ENCODE results near the gene DCAF11.

Gene DCAF11

DNA sequence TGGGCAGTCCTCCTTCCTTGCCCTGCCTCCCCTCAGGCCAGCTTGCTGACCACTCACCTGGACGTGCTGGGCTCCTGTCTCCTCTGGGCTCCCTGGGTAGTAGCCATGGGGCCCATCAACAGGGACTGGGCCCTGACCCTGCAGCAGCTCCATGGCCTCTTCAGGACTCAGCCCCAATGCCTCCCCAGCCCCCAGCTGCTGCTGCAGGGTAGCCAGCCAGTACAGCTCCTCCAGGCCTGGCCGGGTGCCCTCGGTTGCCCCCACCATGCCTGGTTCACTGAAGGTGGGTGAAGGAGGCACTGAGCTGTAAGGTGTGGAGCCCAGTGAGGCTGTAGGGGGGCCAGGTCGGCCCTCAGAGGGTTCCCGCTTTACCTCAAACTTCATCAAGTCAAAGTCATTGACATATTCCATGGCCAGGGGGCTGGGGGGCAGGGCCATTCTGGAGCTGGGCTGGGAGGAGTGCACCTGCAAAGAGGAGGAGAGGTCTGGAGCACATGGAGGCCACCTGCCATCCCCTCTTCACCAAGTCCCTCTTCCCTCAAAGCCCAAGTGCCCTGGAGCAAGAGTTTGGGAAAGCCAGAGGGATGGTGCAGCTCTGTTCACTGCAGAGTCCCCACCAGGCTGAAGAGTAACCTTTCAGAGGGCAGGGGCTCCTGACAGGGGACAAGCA, 32.0 kb upstream of the DCAF11 start:
- no peak for ATAC-seq
- TF ChIP-seq ZNF565 (CRISPR knock-in tag; conservative IDR thresholded peaks at IDR 0.05; ENCODE audit: low read depth) (no peak), ARNTL (CRISPR knock-in tag; IDR thresholded peaks at IDR 0.05; ENCODE audit: borderline replicate concordance, low read depth) (no peak), ZFP3 (CRISPR knock-in tag; IDR thresholded peaks at IDR 0.05) (no peak), BACH2 (CRISPR knock-in tag; IDR thresholded peaks at IDR 0.05; ENCODE audit: borderline replicate concordance) (no peak), ZC3H10 (CRISPR knock-in tag; IDR thresholded peaks at IDR 0.05) (no peak), ZNF8 (CRISPR knock-in tag; IDR thresholded peaks at IDR 0.05) (no peak), SNAI2 (CRISPR knock-in tag; IDR thresholded peaks at IDR 0.05) (no peak), ZNF70 (CRISPR knock-in tag; IDR thresholded peaks at IDR 0.05) (no peak)
- TF ChIP-seq, protein P1, sequence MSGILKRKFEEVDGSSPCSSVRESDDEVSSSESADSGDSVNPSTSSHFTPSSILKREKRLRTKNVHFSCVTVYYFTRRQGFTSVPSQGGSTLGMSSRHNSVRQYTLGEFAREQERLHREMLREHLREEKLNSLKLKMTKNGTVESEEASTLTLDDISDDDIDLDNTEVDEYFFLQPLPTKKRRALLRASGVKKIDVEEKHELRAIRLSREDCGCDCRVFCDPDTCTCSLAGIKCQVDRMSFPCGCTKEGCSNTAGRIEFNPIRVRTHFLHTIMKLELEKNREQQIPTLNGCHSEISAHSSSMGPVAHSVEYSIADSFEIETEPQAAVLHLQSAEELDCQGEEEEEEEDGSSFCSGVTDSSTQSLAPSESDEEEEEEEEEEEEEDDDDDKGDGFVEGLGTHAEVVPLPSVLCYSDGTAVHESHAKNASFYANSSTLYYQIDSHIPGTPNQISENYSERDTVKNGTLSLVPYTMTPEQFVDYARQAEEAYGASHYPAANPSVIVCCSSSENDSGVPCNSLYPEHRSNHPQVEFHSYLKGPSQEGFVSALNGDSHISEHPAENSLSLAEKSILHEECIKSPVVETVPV (CRISPR knock-in tag; IDR thresholded peaks at IDR 0.05): no peak

DNA sequence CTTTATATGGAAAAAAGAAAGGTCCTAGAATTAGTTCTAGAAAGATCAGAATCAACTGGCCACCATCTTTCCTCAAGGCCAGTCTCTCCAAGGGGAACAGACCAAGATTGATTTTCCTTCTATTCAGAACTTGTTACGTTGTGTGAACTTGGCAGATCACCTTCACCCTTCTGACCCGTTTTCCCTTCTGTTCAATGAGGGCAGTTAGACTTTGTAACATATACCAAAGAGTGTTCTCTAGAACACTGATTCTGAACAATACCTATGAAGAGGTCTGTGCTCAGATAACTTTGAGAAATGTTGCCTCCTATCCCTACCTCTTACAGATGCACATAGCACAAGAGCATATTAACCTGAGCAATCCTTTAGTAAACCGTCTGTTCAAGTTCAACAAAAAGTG, 31.1 kb upstream of the DCAF11 start:
- no peak for ATAC-seq
- TF ChIP-seq ZNF70 (CRISPR knock-in tag; IDR thresholded peaks at IDR 0.05) (no peak), RARB (CRISPR knock-in tag; IDR thresholded peaks at IDR 0.05) (no peak), ZC3H10 (CRISPR knock-in tag; IDR thresholded peaks at IDR 0.05) (no peak), TOX (CRISPR knock-in tag; IDR thresholded peaks at IDR 0.05; ENCODE audit: borderline replicate concordance) (no peak)
- TF ChIP-seq, protein P1 (CRISPR knock-in tag; IDR thresholded peaks at IDR 0.05): no peak

DNA sequence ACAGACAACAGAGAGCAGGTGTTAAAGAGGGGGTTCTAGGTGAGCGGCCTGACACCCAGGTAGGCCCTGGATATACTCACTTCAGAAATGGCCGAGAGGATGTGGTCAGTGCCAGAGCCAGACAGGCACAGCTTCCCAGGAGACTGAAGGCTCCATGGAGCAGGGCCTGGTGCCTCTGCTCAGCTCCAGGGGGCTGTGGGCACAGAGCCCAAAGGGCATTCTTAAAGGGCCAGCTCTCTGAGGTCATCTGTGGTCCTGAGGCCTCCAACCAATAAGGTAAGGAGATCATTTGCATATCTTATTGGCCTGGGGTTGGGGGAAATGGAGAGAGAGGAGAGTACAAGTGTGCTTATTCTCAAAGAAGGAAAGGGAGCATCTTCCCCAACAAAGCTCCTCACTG, 30.1 kb upstream of the DCAF11 start:
- no peak for ATAC-seq
- TF ChIP-seq ISL1 (CRISPR knock-in tag; IDR thresholded peaks at IDR 0.05): no peak
- no peak for TF ChIP-seq ESRRG (CRISPR knock-in tag; IDR thresholded peaks at IDR 0.05)
- TF ChIP-seq GLIS3 (CRISPR knock-in tag; IDR thresholded peaks at IDR 0.05): no peak
- no peak for TF ChIP-seq ZNF70 (CRISPR knock-in tag; IDR thresholded peaks at IDR 0.05)
- TF ChIP-seq BACH2 (CRISPR knock-in tag; IDR thresholded peaks at IDR 0.05; ENCODE audit: borderline replicate concordance): no peak
- TF ChIP-seq, protein P2, sequence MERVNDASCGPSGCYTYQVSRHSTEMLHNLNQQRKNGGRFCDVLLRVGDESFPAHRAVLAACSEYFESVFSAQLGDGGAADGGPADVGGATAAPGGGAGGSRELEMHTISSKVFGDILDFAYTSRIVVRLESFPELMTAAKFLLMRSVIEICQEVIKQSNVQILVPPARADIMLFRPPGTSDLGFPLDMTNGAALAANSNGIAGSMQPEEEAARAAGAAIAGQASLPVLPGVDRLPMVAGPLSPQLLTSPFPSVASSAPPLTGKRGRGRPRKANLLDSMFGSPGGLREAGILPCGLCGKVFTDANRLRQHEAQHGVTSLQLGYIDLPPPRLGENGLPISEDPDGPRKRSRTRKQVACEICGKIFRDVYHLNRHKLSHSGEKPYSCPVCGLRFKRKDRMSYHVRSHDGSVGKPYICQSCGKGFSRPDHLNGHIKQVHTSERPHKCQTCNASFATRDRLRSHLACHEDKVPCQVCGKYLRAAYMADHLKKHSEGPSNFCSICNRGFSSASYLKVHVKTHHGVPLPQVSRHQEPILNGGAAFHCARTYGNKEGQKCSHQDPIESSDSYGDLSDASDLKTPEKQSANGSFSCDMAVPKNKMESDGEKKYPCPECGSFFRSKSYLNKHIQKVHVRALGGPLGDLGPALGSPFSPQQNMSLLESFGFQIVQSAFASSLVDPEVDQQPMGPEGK (CRISPR knock-in tag; IDR thresholded peaks at IDR 0.05; ENCODE audit: borderline replicate concordance): no peak
- no peak for TF ChIP-seq RARB (CRISPR knock-in tag; IDR thresholded peaks at IDR 0.05)
- TF ChIP-seq, protein P3, sequence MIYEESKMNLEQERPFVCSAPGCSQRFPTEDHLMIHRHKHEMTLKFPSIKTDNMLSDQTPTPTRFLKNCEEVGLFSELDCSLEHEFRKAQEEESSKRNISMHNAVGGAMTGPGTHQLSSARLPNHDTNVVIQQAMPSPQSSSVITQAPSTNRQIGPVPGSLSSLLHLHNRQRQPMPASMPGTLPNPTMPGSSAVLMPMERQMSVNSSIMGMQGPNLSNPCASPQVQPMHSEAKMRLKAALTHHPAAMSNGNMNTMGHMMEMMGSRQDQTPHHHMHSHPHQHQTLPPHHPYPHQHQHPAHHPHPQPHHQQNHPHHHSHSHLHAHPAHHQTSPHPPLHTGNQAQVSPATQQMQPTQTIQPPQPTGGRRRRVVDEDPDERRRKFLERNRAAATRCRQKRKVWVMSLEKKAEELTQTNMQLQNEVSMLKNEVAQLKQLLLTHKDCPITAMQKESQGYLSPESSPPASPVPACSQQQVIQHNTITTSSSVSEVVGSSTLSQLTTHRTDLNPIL (CRISPR knock-in tag; IDR thresholded peaks at IDR 0.05; ENCODE audit: low read depth): no peak
- no peak for TF ChIP-seq OSR1 (CRISPR knock-in tag; IDR thresholded peaks at IDR 0.05)
- no peak for TF ChIP-seq PPARA (CRISPR knock-in tag; IDR thresholded peaks at IDR 0.05; ENCODE audit: borderline replicate concordance)
- no peak for TF ChIP-seq ZNF565 (CRISPR knock-in tag; conservative IDR thresholded peaks at IDR 0.05; ENCODE audit: low read depth)
- no peak for TF ChIP-seq CSDC2 (CRISPR knock-in tag; IDR thresholded peaks at IDR 0.05)
- TF ChIP-seq ZFP30 (CRISPR knock-in tag; IDR thresholded peaks at IDR 0.05): no peak
- TF ChIP-seq, protein P1 (CRISPR knock-in tag; IDR thresholded peaks at IDR 0.05): no peak
- TF ChIP-seq ZNF8 (CRISPR knock-in tag; IDR thresholded peaks at IDR 0.05): no peak
- TF ChIP-seq, protein P4, sequence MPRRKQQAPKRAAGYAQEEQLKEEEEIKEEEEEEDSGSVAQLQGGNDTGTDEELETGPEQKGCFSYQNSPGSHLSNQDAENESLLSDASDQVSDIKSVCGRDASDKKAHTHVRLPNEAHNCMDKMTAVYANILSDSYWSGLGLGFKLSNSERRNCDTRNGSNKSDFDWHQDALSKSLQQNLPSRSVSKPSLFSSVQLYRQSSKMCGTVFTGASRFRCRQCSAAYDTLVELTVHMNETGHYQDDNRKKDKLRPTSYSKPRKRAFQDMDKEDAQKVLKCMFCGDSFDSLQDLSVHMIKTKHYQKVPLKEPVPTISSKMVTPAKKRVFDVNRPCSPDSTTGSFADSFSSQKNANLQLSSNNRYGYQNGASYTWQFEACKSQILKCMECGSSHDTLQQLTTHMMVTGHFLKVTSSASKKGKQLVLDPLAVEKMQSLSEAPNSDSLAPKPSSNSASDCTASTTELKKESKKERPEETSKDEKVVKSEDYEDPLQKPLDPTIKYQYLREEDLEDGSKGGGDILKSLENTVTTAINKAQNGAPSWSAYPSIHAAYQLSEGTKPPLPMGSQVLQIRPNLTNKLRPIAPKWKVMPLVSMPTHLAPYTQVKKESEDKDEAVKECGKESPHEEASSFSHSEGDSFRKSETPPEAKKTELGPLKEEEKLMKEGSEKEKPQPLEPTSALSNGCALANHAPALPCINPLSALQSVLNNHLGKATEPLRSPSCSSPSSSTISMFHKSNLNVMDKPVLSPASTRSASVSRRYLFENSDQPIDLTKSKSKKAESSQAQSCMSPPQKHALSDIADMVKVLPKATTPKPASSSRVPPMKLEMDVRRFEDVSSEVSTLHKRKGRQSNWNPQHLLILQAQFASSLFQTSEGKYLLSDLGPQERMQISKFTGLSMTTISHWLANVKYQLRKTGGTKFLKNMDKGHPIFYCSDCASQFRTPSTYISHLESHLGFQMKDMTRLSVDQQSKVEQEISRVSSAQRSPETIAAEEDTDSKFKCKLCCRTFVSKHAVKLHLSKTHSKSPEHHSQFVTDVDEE (CRISPR knock-in tag; IDR thresholded peaks at IDR 0.05): no peak
- TF ChIP-seq SNAI2 (CRISPR knock-in tag; IDR thresholded peaks at IDR 0.05): no peak
- no peak for TF ChIP-seq TCF4 (CRISPR knock-in tag; IDR thresholded peaks at IDR 0.05; ENCODE audit: borderline replicate concordance)
